ENCODE data around the gene ADGRG7.
"Not testable (repeated sequence)": the region's sequence is repeated elsewhere in the genome, so short reads cannot be mapped to it uniquely, and the experiment has no call there.

DNA sequence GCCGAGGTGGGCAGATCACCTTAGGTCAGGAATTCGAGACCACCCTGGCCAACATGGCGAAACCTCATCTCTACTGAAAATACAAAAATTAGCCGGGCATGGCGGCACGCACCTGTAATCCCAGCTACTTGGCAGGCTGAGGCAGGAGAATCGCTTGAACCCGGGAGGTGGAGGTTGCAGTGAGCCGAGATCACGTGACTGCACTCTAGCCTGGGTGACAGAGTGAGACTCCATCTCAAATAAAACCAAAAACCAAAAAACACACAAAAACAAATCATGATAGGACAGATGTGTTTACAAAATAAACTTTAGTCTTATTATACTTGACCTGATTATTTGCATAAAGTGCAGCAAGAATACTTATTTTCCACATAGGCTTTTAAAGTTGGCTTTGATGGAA is 27.2 kb upstream of the ADGRG7 start:
- not testable (repeated sequence) for TF ChIP-seq CTCF (IDR thresholded peaks at IDR 0.05); ZFX (IDR thresholded peaks at IDR 0.05; ENCODE audit: borderline replicate concordance)
